ENCODE results near the gene DNAJB4. TPM values are rescaled to one million over a fixed set of nuclear protein-coding genes. Genes with fewer than 3 reads are reported as not detected.

The DNAJB4 gene
- total RNA-seq, 3 donors from 2014 or later (not counting 1 experiment from before 2014, with no cell fraction given), result 26.8 to 30.7 (median 28.2) TPM

DNA sequence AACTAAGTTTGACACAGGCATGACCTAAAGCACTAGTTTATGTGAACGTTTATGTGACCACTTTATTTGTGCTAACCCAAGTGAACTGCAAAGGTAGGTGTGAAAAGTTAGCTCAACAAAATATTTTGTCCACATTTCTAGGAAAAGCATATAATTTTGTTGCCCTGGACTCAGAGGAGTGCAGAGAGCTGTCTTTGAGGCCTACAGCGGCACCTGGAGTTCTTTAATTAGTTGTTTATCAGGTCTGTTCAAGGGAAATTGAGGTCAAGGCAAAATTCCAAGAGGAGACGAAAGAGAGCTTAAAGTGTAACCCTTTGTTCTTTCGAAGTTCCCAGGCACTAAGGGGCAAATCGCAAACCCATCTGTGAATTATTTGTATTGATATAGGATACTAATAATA, 42.4 kb downstream of the DNAJB4 start:
- peaks cover 9 to 16% of the 10 kb centered on the region in 2 donors for H3K4me1 Mint-ChIP-seq
- TF ChIP-seq, protein P1, sequence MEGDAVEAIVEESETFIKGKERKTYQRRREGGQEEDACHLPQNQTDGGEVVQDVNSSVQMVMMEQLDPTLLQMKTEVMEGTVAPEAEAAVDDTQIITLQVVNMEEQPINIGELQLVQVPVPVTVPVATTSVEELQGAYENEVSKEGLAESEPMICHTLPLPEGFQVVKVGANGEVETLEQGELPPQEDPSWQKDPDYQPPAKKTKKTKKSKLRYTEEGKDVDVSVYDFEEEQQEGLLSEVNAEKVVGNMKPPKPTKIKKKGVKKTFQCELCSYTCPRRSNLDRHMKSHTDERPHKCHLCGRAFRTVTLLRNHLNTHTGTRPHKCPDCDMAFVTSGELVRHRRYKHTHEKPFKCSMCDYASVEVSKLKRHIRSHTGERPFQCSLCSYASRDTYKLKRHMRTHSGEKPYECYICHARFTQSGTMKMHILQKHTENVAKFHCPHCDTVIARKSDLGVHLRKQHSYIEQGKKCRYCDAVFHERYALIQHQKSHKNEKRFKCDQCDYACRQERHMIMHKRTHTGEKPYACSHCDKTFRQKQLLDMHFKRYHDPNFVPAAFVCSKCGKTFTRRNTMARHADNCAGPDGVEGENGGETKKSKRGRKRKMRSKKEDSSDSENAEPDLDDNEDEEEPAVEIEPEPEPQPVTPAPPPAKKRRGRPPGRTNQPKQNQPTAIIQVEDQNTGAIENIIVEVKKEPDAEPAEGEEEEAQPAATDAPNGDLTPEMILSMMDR (IDR thresholded peaks at IDR 0.05), result no peak
- Histone ChIP-seq H3K9me3 (ENCODE audit: control insufficient read depth, insufficient read depth, low read length) (no peaks in the 10 kb centered on the region), H3K4me3 (ENCODE audit: low read length) (no peak overlapping the region), H3K4me1 (ENCODE audit: control insufficient read depth, insufficient read depth, low read length) (peaks cover 10% of the 10 kb centered on the region), H3K36me3 (ENCODE audit: control insufficient read depth, insufficient read depth, low read length) (no peaks in the 10 kb centered on the region), H3K27me3 (ENCODE audit: control insufficient read depth, insufficient read depth, low read length) (peaks cover 17% of the 10 kb centered on the region), H3K27ac (ENCODE audit: low read length) (no peak overlapping the region)
- DNase-seq (no peak), ATAC-seq (no peak)
- peak overlapping the region; percentile 65 for H3K4me3 Mint-ChIP-seq
- intact Hi-C loops (cut with micrococcal nuclease), result no loop called here
- H3K36me3 Mint-ChIP-seq, result no peaks in the 10 kb centered on the region
- WGBS (ENCODE audit: insufficient coverage), result 86% methylated on average over 3 of the region's 5 CpGs
- peaks cover 37 to 54% of the 10 kb centered on the region in 2 donors for H3K27me3 Mint-ChIP-seq (ENCODE audit: low read depth in 2 of 2)
- no peaks in the 10 kb centered on the region for H3K9me3 Mint-ChIP-seq
- H3K27ac Mint-ChIP-seq, result no peak overlapping the region

DNA sequence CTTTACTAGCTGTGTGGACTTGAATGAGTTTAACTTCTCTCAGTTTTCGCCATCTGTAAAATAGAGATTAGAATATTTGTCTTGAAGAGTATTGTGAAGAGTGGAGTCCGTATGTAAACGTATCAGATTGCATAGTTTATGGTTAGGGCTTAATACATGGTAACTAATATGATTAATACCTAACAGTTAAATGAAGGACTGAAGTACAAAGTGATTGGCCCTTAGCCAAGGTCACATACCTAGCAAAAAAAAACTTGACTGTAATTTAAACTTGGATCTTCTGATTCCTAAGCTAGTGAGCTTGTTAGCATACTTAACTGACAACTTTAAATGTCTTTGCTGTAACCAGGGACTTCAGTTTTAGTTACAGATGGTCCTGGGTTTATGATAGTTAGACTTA, 42.9 kb downstream of the DNAJB4 start:
- WGBS (ENCODE audit: insufficient coverage), result 100% methylated on average over 1 of the region's 3 CpGs
- no peak overlapping the region for H3K4me3 Mint-ChIP-seq
- Histone ChIP-seq H3K4me3 (ENCODE audit: low read length) (no peak overlapping the region), H3K4me1 (ENCODE audit: control insufficient read depth, insufficient read depth, low read length) (peaks cover 10% of the 10 kb centered on the region), H3K27me3 (ENCODE audit: control insufficient read depth, insufficient read depth, low read length) (peaks cover 17% of the 10 kb centered on the region), H3K9me3 (ENCODE audit: control insufficient read depth, insufficient read depth, low read length) (no peaks in the 10 kb centered on the region), H3K27ac (ENCODE audit: low read length) (no peak overlapping the region), H3K36me3 (ENCODE audit: control insufficient read depth, insufficient read depth, low read length) (no peaks in the 10 kb centered on the region)
- no peak overlapping the region for H3K27ac Mint-ChIP-seq
- no peaks in the 10 kb centered on the region for H3K36me3 Mint-ChIP-seq
- intact Hi-C loops (cut with micrococcal nuclease), result no loop called here
- DNase-seq, result no peak
- ATAC-seq, result no peak
- peaks cover 37 to 53% of the 10 kb centered on the region in 2 donors for H3K27me3 Mint-ChIP-seq (ENCODE audit: low read depth in 2 of 2)
- no peaks in the 10 kb centered on the region for H3K9me3 Mint-ChIP-seq
- peaks cover 9 to 16% of the 10 kb centered on the region in 2 donors for H3K4me1 Mint-ChIP-seq
- TF ChIP-seq, protein P1 (IDR thresholded peaks at IDR 0.05), result no peak

DNA sequence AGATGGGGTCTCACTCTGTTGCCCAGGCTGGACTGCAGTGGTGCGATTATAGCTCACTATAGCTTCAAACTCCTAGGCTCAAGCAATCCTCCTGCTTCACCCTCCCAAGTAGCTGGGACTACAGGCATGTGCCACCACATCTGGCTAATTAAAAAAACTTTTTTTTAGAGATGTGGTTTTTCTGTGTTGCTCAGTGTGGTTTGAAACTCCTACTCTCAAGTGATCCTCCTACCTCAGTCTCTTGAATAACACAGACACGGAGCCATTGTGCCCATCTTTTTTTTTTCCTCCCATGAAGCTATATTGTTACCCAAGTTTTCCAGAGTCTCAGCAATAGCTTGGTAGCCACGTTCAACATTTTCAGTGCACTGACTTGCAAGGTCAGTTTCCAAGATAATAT, 43.7 kb downstream of the DNAJB4 start:
- H3K4me3 ChIP-seq (ENCODE audit: low read length), result no peak overlapping the region
- H3K4me3 Mint-ChIP-seq, result no peak overlapping the region
- no peaks in the 10 kb centered on the region for H3K9me3 Mint-ChIP-seq
- peaks cover 17% of the 10 kb centered on the region for H3K27me3 ChIP-seq (ENCODE audit: control insufficient read depth, insufficient read depth, low read length)
- TF ChIP-seq, protein P1 (IDR thresholded peaks at IDR 0.05), result no peak
- H3K27ac ChIP-seq (ENCODE audit: low read length), result no peak overlapping the region
- peaks cover 37 to 44% of the 10 kb centered on the region in 2 donors for H3K27me3 Mint-ChIP-seq (ENCODE audit: low read depth in 2 of 2)
- peaks cover 9 to 16% of the 10 kb centered on the region in 2 donors for H3K4me1 Mint-ChIP-seq
- no peaks in the 10 kb centered on the region for H3K36me3 ChIP-seq (ENCODE audit: control insufficient read depth, insufficient read depth, low read length)
- intact Hi-C loops (cut with micrococcal nuclease), result no loop called here
- H3K27ac Mint-ChIP-seq, result no peak overlapping the region
- 70% methylated on average over 2 of the region's 3 CpGs for WGBS (ENCODE audit: insufficient coverage)
- H3K4me1 ChIP-seq (ENCODE audit: control insufficient read depth, insufficient read depth, low read length), result peaks cover 10% of the 10 kb centered on the region
- DNase-seq, result no peak
- H3K9me3 ChIP-seq (ENCODE audit: control insufficient read depth, insufficient read depth, low read length), result no peaks in the 10 kb centered on the region
- ATAC-seq, result no peak
- no peaks in the 10 kb centered on the region for H3K36me3 Mint-ChIP-seq

- Mint-ChIP-seq H3K4me3 (no peak overlapping the region), H3K27ac (no peak overlapping the region), H3K4me1 (peaks cover 9 to 16% of the 10 kb centered on the region in 2 donors), H3K27me3 (ENCODE audit: low read depth in 2 of 2) (peaks cover 35 to 37% of the 10 kb centered on the region in 2 donors), H3K36me3 (no peaks in the 10 kb centered on the region), H3K9me3 (no peaks in the 10 kb centered on the region)
- Histone ChIP-seq H3K4me3 (ENCODE audit: low read length) (no peak overlapping the region), H3K9me3 (ENCODE audit: control insufficient read depth, insufficient read depth, low read length) (no peaks in the 10 kb centered on the region), H3K4me1 (ENCODE audit: control insufficient read depth, insufficient read depth, low read length) (peaks cover 10% of the 10 kb centered on the region), H3K27ac (ENCODE audit: low read length) (no peak overlapping the region), H3K27me3 (ENCODE audit: control insufficient read depth, insufficient read depth, low read length) (peaks cover 17% of the 10 kb centered on the region), H3K36me3 (ENCODE audit: control insufficient read depth, insufficient read depth, low read length) (no peaks in the 10 kb centered on the region)
- no peak for ATAC-seq
- intact Hi-C loops (cut with micrococcal nuclease), result no loop called here
- WGBS (ENCODE audit: insufficient coverage), result 100% methylated on average over 4 of the region's 4 CpGs
- TF ChIP-seq, protein P1 (IDR thresholded peaks at IDR 0.05), result no peak
- DNase-seq, result no peak
These were observed 44.7 kb downstream of the DNAJB4 start for GRCh38 chr1:78049396-78049795.
